Bronchial epithelial cell (primary cell): ENCODE results near the gene MLLT10. TPM values are rescaled to one million over a fixed set of nuclear protein-coding genes. Genes with fewer than 3 reads are reported as not detected.
A peak's percentile ranks its signal among the peaks of the same experiment; 100 is the strongest.

Experiments used
- DNase-seq: peaks from one replicate; pipeline ENCODE4 v3.0.0-alpha.2; 2010; ENCODE audit warnings: low read depth
- FAIRE-seq: peaks from 2 replicates; lab custom pipeline; 2011; peaks lifted over from hg19 to GRCh38; lab: Jason Lieb, UNC
- H3K27me3 ChIP-seq: 2 replicates; pipeline ENCODE4 v1.5.1; 2011; ENCODE audit warnings: low read length; ENCODE audit not compliant: control insufficient read depth, insufficient read depth
- H3K36me3 ChIP-seq: 2 replicates; pipeline ENCODE4 v1.5.1; 2011; ENCODE audit warnings: low read length; ENCODE audit not compliant: control insufficient read depth, insufficient read depth
- H3K4me3 ChIP-seq: 2 replicates; pipeline ENCODE4 v1.5.1; 2011; ENCODE audit warnings: mild to moderate bottlenecking, low read depth, low read length, control low read depth
- total RNA-seq: library from RNA; depleted of rRNA; stranded (reverse); fragments of >200 nt; gene quantifications from 2 replicates; pipeline ENCODE4 v1.2.1, GENCODE V29; 2014
- TF ChIP-seq, protein P1 (sequence below): IDR thresholded peaks from 2 replicates; pipeline ENCODE4 v1.5.1; 2011; ENCODE audit warnings: mild to moderate bottlenecking, moderate library complexity, low read length, control low read depth, inconsistent platforms; ENCODE audit not compliant: insufficient read depth, severe bottlenecking

MLLT10 gene
- total RNA-seq, 1 donor from 2014 or later, result 40.8 TPM

DNA sequence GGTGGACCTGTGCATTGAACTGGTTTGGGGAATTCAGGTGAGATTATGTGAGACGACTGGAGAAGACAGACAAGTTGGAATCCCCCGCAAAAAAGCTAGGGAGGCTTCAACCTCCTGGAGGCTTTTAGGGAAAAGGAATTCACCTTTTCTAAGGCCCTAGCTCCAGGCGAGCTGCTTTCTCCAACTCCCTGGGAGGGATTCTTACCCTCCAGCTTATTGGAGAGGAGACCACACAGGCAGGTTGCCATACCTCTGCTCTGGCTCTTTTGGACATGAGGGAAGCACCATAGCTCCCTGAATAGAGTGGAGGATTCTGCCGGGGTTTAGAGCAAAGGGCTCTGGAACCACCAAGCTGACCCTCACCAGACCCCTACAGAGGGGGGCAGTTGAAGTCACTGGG, 213.8 kb downstream of the MLLT10 start:
- no peaks in the 10 kb centered on the region for H3K27me3 ChIP-seq
- no peak overlapping the region for H3K4me3 ChIP-seq
- no peaks in the 10 kb centered on the region for H3K36me3 ChIP-seq
- TF ChIP-seq, protein P1, sequence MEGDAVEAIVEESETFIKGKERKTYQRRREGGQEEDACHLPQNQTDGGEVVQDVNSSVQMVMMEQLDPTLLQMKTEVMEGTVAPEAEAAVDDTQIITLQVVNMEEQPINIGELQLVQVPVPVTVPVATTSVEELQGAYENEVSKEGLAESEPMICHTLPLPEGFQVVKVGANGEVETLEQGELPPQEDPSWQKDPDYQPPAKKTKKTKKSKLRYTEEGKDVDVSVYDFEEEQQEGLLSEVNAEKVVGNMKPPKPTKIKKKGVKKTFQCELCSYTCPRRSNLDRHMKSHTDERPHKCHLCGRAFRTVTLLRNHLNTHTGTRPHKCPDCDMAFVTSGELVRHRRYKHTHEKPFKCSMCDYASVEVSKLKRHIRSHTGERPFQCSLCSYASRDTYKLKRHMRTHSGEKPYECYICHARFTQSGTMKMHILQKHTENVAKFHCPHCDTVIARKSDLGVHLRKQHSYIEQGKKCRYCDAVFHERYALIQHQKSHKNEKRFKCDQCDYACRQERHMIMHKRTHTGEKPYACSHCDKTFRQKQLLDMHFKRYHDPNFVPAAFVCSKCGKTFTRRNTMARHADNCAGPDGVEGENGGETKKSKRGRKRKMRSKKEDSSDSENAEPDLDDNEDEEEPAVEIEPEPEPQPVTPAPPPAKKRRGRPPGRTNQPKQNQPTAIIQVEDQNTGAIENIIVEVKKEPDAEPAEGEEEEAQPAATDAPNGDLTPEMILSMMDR, result no peak
- no peak for DNase-seq
- no peak for FAIRE-seq

DNA sequence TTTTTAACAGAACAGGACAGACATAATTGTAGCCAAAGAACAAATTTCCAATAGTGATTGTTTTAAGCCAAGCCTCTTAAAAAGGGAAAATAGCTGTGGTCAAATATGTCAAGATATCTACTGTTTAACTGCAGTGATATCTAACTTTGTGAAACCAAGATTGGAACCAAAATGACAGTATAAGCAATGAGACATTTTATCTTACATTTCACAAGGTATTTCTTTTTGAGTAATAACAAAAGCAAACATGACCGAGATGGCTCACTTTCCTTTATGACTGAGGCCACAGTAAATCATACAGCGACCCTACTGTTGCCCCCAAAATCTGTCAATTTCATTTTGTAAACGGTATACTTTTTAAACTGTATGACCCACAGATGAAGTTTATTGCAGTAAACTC, 215.8 kb downstream of the MLLT10 start:
- TF ChIP-seq, protein P1, result no peak
- H3K36me3 ChIP-seq, result no peaks in the 10 kb centered on the region
- FAIRE-seq (no peak), DNase-seq (no peak)
- H3K27me3 ChIP-seq, result no peaks in the 10 kb centered on the region
- H3K4me3 ChIP-seq, result no peak overlapping the region

DNA sequence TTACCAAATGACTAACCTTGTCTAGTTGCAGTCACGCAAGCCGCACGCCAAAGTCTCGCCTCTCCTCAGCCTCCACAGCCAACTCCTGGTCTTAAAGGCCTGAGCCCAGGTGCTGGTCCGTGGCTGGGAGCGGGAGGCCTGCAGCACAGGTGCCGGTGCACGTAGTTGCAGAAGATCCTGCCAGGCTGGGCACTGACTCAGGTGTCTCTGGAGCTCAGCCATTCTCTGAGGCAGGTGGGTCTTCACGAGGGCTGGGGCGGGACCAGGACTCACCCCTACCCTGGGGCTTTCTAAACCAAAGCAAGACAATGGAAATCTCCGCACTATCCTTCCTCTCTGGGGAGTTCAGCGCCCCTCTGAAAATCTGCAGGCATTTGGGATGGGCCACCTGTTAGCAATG, 216.4 kb downstream of the MLLT10 start:
- FAIRE-seq (peak; percentile 18), DNase-seq (no peak)
- Histone ChIP-seq H3K4me3 (no peak overlapping the region), H3K27me3 (no peaks in the 10 kb centered on the region), H3K36me3 (no peaks in the 10 kb centered on the region)
- TF ChIP-seq, protein P1, result no peak

DNA sequence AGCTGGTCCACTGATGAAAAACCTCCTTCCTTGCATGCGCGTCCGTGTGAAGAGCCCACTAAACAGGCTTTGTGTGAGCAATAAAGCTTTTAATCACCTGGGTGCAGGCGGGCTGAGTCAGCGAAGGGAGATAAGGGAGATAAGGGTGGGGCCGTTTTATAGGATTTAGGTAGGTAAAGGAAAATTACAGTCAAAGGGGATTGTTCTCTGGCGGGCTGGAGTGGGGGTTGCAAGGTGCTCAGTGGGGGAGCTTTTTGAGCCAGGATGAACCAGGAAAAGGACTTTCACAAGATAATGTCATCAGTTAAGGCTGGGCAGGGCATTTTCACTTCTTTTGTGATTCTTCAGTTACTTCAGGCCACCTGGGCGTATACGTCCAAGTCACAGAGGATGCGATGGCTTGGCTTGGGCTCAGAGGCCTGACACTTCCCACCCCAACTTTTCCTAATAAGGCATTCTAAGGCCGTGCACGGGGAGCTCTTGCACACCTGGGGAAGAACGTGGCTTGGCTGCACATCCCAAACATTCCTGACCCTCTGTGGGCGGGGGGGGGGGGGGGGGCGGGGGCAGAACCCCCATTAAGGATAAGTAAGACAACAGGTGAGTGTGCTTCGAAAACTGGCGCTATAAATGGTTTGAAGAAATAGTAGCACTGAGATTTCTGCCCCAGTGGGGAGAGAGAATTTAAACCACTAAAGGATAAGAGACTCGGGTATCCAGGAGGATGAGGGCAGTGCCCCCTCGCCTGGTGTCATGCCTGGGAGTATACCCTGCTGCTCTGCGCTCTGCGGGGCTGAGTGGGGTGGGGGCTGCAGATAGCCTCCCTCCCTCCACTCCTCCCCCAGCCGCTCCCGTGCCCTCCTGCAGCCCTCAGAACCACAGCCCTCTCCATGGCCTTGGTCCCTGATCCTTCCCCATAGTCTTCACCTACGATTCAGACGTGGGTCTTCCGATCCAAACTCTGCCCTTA, 217.6 kb downstream of the MLLT10 start:
- Histone ChIP-seq H3K36me3 (no peaks in the 10 kb centered on the region), H3K27me3 (no peaks in the 10 kb centered on the region), H3K4me3 (no peak overlapping the region)
- no peak for DNase-seq
- no peak for FAIRE-seq
- TF ChIP-seq, protein P1, result no peak

DNA sequence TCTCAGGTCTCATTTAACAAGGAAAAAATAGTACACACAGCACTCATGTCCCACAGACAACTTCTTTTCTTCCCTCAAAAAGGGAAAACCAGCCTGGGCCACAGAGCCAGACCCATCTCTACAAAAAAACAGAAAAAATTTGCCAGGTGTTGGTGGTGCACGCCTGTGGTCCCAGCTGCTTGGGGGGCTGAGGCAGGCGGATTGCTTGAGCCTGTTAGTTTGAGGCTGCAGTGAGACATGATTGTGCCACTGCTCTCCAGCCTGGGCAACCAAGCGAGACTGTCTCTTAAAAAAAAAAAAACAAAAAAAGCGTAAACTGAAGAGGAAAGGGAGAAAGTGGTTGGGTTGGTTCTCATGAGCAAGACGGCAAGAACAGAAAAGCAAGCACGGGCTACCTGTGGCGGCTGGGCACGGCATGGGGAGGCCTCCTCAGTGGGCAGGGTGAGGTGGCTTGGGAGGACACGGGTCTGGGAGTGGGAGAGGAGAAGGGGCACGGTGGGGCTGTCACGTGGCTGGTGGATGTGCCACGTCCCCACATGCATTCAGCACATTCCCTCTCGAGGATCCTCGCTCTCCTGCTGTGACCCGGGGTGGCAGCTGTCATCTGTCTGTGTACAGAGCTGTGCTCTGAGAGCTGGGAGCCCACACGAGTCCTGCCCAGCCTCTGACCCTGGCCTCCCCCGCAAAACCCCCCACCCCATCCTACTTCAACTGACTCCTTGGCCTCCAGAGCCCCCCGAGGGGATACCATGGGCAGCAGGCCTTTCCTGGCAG, 219.7 kb downstream of the MLLT10 start:
- Histone ChIP-seq H3K4me3 (no peak overlapping the region), H3K27me3 (no peaks in the 10 kb centered on the region), H3K36me3 (no peaks in the 10 kb centered on the region)
- DNase-seq (no peak), FAIRE-seq (no peak)
- TF ChIP-seq, protein P1, result no peak
